GM12878 (cell line): ENCODE measurements around the gene DTNBP1. TPM values are rescaled to one million over a fixed set of nuclear protein-coding genes. Genes with fewer than 3 reads are reported as not detected.

Source experiments
- ATAC-seq: fragments of 200-7000 bp; cut with Tn5 transposase; 3 replicates; pipeline ENCODE4 v1.9.1; 2020; ENCODE audit warnings: mild to moderate bottlenecking, moderate library complexity
- BruUV-seq: library from RNA; stranded (reverse); fragments of 400-500 nt; replicated peaks from 2 replicates; lab custom pipeline; 2021; lab: Mats Ljungman, UMichigan
- CTCF ChIA-PET: fragments of 300-600 bp; sonication (Branson Sonifier 250); formaldehyde crosslinking; extraction: SDS; loops from one replicate; lab custom pipeline; 2021; ENCODE audit warnings: inconsistent platforms; lab: Yijun Ruan, JAX
- POLR2A ChIA-PET: fragments of 350-600 bp; formaldehyde crosslinking; extraction: SDS; loops from one replicate; lab custom pipeline; 2021; ENCODE audit warnings: inconsistent platforms; lab: Charles Lee
- RAD21 ChIA-PET: fragments of 300-600 bp; sonication (Branson Sonifier 250); formaldehyde crosslinking; loops from one replicate; lab custom pipeline; 2023; ENCODE audit warnings: antibody characterized with exemption; ENCODE audit not compliant: unreplicated experiment; lab: Charles Lee
- SMC1A ChIA-PET: fragments of 300-600 bp; sonication (Branson Sonifier 250); formaldehyde crosslinking; loops from one replicate; lab custom pipeline; 2023; ENCODE audit not compliant: unreplicated experiment, uncharacterized antibody; lab: Charles Lee
- DNase-seq: peaks from one replicate; pipeline ENCODE4 v3.0.0-alpha.2; 2011; ENCODE audit warnings: low read depth, low spot score
- FAIRE-seq: peaks from 3 replicates; lab custom pipeline; 2011; peaks lifted over from hg19 to GRCh38; lab: Jason Lieb, UNC
- H2AFZ ChIP-seq: 2 replicates; pipeline ENCODE4 v1.6.0; 2011; ENCODE audit warnings: low read depth, low read length, control low read depth; ENCODE audit not compliant: control insufficient read depth
- H3K27ac ChIP-seq: 2 replicates; pipeline ENCODE4 v1.5.1; 2011; ENCODE audit warnings: control low read depth; ENCODE audit not compliant: control insufficient read depth, insufficient read depth
- H3K27me3 ChIP-seq, 2 experiments: replicated peaks in 1 of 2; 2 replicates each; pipeline versions ENCODE4 v1.6.0 to v1.6.1; 2011; ENCODE audit warnings: low read length in 1 of 2; ENCODE audit not compliant: control insufficient read depth in 2 of 2, insufficient read depth in 2 of 2
- H3K36me3 ChIP-seq, 2 experiments: 2 replicates each; pipeline ENCODE4 v1.5.1; 2011; ENCODE audit warnings: low read length in 1 of 2; ENCODE audit not compliant: control insufficient read depth in 2 of 2, insufficient read depth in 2 of 2
- H3K4me1 ChIP-seq: 2 replicates; pipeline ENCODE4 v1.6.1; 2011; ENCODE audit warnings: mild to moderate bottlenecking, low read length, moderate library complexity, mixed read lengths; ENCODE audit not compliant: control insufficient read depth, insufficient read depth
- H3K4me2 ChIP-seq: 2 replicates; pipeline ENCODE4 v1.6.0; 2011; ENCODE audit warnings: control low read depth; ENCODE audit not compliant: control insufficient read depth, insufficient read depth
- H3K4me3 ChIP-seq: fragments of 200-600 bp; sonication (generic); 2 replicates; pipeline ENCODE4 v1.5.1; 2016
- H3K79me2 ChIP-seq: 2 replicates; pipeline ENCODE4 v1.6.0; 2011; ENCODE audit warnings: low read length; ENCODE audit not compliant: control insufficient read depth, insufficient read depth
- H3K9ac ChIP-seq: 2 replicates; pipeline ENCODE4 v1.8.0; 2011; ENCODE audit warnings: low read length, control low read depth, mixed read lengths; ENCODE audit not compliant: control insufficient read depth, insufficient read depth
- H3K9me3 ChIP-seq: replicated peaks from 3 replicates; pipeline ENCODE4 v1.5.1; 2011; ENCODE audit warnings: mild to moderate bottlenecking, low read length; ENCODE audit not compliant: control insufficient read depth, insufficient read depth
- H4K20me1 ChIP-seq: 2 replicates; pipeline ENCODE4 v1.6.0; 2011; ENCODE audit not compliant: control insufficient read depth, insufficient read depth
- BHLHE40 ChIP-seq, 2 experiments: fragments of 450-650 bp in 1 of 2; IDR thresholded peaks; 2 replicates each; pipeline ENCODE4 v1.6.1; 2011 to 2017; ENCODE audit warnings: low read depth in 2 of 2, borderline replicate concordance in 1 of 2, improper control_type of control experiment in 1 of 2, low read length in 1 of 2, mild to moderate bottlenecking in 1 of 2
- CBX3 ChIP-seq: fragments of 200-600 bp; sonication (generic); IDR thresholded peaks from 2 replicates; pipeline ENCODE4 v1.6.1; 2016; ENCODE audit warnings: low read depth, borderline replicate concordance
- DPF2 ChIP-seq: fragments of 450-650 bp; IDR thresholded peaks from 2 replicates; pipeline ENCODE4 v1.6.1; 2017; ENCODE audit warnings: mild to moderate bottlenecking
- FOXK2 ChIP-seq: fragments of 450-650 bp; IDR thresholded peaks from 2 replicates; pipeline ENCODE4 v1.6.1; 2017; ENCODE audit warnings: mild to moderate bottlenecking, moderate library complexity
- HDGF ChIP-seq: fragments of 450-650 bp; IDR thresholded peaks from 2 replicates; pipeline ENCODE4 v1.6.1; 2016; ENCODE audit warnings: antibody characterized with exemption
- IKZF2 ChIP-seq, 2 experiments: fragments of 450-650 bp; IDR thresholded peaks; 2 replicates each; pipeline ENCODE4 v1.6.1; 2017; ENCODE audit warnings: mild to moderate bottlenecking in 2 of 2, moderate library complexity in 2 of 2
- KAT2A ChIP-seq: conservative IDR thresholded peaks from 2 replicates; pipeline ENCODE4 v1.6.1; 2011; ENCODE audit warnings: low read depth, low read length; ENCODE audit not compliant: control insufficient read depth
- MEF2B ChIP-seq: fragments of 450-650 bp; IDR thresholded peaks from 2 replicates; pipeline ENCODE4 v1.6.1; 2018; ENCODE audit warnings: mild to moderate bottlenecking, moderate library complexity; ENCODE audit not compliant: partially characterized antibody, poor library complexity, severe bottlenecking
- MTA2 ChIP-seq: fragments of 450-650 bp; IDR thresholded peaks from 2 replicates; pipeline ENCODE4 v1.6.1; 2016; ENCODE audit warnings: low read depth, mild to moderate bottlenecking, moderate library complexity
- NR2C2 ChIP-seq: IDR thresholded peaks from 2 replicates; pipeline ENCODE4 v1.6.1; 2011; ENCODE audit warnings: borderline replicate concordance, low read depth; ENCODE audit not compliant: control insufficient read depth, insufficient read length
- POU2F2 ChIP-seq: IDR thresholded peaks from 3 replicates; pipeline ENCODE4 v1.6.1; 2011; ENCODE audit warnings: low read depth, mild to moderate bottlenecking, low read length, borderline replicate concordance
- RAD21 ChIP-seq: IDR thresholded peaks from 2 replicates; pipeline ENCODE4 v1.6.1; 2011; ENCODE audit warnings: mild to moderate bottlenecking, low read depth, low read length, moderate library complexity; ENCODE audit not compliant: insufficient read depth
- RAD51 ChIP-seq: fragments of 450-650 bp; IDR thresholded peaks from 2 replicates; pipeline ENCODE4 v1.6.1; 2016; ENCODE audit warnings: moderate library complexity, mild to moderate bottlenecking, inconsistent platforms
- RFX5 ChIP-seq: IDR thresholded peaks from 2 replicates; pipeline ENCODE4 v1.6.1; 2011; ENCODE audit warnings: low read depth, low read length, improper control_type of control experiment
- SREBF1 ChIP-seq: IDR thresholded peaks from 2 replicates; pipeline ENCODE4 v1.6.1; 2012; ENCODE audit warnings: mild to moderate bottlenecking, low read length
- TAF1 ChIP-seq: IDR thresholded peaks from 2 replicates; pipeline ENCODE4 v1.6.1; 2011; ENCODE audit warnings: mild to moderate bottlenecking, low read depth, low read length, borderline replicate concordance
- TARDBP ChIP-seq: IDR thresholded peaks from 2 replicates; pipeline ENCODE4 v1.6.1; 2016; ENCODE audit warnings: borderline replicate concordance
- TCF3 ChIP-seq: IDR thresholded peaks from 2 replicates; pipeline ENCODE4 v1.6.1; 2012; ENCODE audit warnings: low read depth, mild to moderate bottlenecking, low read length, borderline replicate concordance; ENCODE audit not compliant: insufficient read depth
- YY1 ChIP-seq: IDR thresholded peaks from 2 replicates; pipeline ENCODE4 v1.6.1; 2011; ENCODE audit warnings: low read depth, mild to moderate bottlenecking, low read length
- ZNF24 ChIP-seq: fragments of 450-650 bp; IDR thresholded peaks from 2 replicates; pipeline ENCODE4 v1.6.1; 2017; ENCODE audit warnings: antibody characterized with exemption, mild to moderate bottlenecking
- ZNF274 ChIP-seq: IDR thresholded peaks from one replicate; pipeline ENCODE4 v1.8.0; 2011; ENCODE audit not compliant: insufficient read length, insufficient read depth
- whole genome bisulfite sequencing: methylation state at CpG from one replicate; pipeline ENCODE4 v1.1.6; 2016; ENCODE audit warnings: low lambda C conversion rate; ENCODE audit not compliant: insufficient replicate concordance, insufficient coverage; ENCODE audit errors: missing lambda C conversion rate; 5-methylcytosine and 5-hydroxymethylcytosine counted together
- in situ Hi-C: fragments of 300-500 bp; cut with MboI; formaldehyde crosslinking; loops from 9 replicates; pipeline ENCODE4 v1.14.3; 2018; ENCODE audit warnings: mixed read lengths
- intact Hi-C: fragments of 100-400 bp; cut with micrococcal nuclease; formaldehyde crosslinking; loops from one replicate; pipeline ENCODE4 v1.14.2; 2022; ENCODE audit not compliant: unreplicated experiment
- polyA plus RNA-seq, 11 experiments: library from polyadenylated mRNA; depleted of rRNA in 4 of 11; unstranded in 6 of 11; stranded (reverse) in 5 of 11; fragments of >200 nt; fragmentation: Nextera tagmentation in 4 of 11; fragmentation: Illumina TruSeq in 1 of 11; extraction: Ambion mirVana in 4 of 11; extraction: Trizol in 1 of 11; gene quantifications; 1 replicate in 1 of 11; 2 replicates in 10 of 11; pipeline versions ENCODE4 v1.2.1 to v1.2.3, GENCODE V29; 2011 to 2016; ENCODE audit warnings: inconsistent platforms in 2 of 11, missing spikeins in 2 of 11, low read depth in 1 of 11
- total RNA-seq, 4 experiments: library from RNA; depleted of rRNA in 3 of 4; stranded (reverse); fragments of >200 nt in 3 of 4; fragmentation: Illumina TruSeq in 1 of 4; extraction: Trizol in 1 of 4; gene quantifications; 2 replicates each; pipeline versions ENCODE4 v1.2.1 to v1.2.3, GENCODE V29; 2013 to 2021
- TF ChIP-seq, protein P1 (sequence below): fragments of 450-650 bp; IDR thresholded peaks from 2 replicates; pipeline ENCODE4 v1.6.1; 2018; ENCODE audit warnings: borderline replicate concordance, mild to moderate bottlenecking; ENCODE audit not compliant: partially characterized antibody

The DTNBP1 gene
- total and polyA plus RNA-seq, 10 of the 15 experiments (the other 5 are each of a cell fraction or from before 2014, with no cell fraction given), result 7.1 to 40.3 (median 20.1) TPM

DNA sequence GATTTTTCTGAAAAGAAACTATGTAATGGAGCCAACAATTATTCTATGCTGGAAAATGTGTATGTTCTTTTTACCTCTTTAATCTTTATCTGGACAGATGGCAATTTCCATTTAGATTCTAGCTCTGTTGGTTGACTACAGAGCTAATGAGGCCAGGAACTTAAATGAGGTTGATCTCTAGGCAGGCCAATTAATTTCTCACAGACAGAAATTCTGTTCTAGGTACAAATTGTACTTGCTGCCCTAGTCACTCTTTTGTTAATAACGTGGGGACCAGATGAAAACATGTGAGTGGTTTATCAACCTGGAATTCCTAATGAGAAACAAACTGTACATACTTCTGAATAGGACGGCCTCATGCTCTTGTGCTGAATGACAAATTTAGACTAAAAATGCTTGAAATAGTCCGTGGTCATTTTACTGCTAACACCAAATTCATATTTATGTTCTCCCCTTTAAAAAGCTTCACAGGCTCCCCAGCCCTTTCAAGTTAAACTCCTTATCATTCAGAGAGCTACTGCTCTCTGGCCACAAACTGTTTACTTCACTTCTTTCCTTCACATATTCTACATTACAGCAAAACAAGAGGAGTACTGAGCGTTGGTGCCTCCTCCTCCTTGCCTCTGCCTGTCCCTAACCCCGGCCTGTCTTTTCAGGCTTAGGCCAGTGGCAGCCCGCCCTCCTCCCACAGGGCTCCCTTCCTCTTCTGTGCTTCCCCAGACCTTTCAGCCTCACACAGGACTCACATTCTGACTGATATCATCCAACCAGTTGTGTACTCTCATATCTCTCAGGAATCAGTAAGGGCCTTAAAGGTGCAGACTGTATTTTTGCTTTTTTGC, 41.4 kb downstream of the DTNBP1 start:
- ChIA-PET SMC1A (interaction anchor here (0.7 to 14.3 kb wide), 36 partner anchors 8 to 1411 kb away, joined by 3 to 165 read pairs (median 4); no protein-coding TSS in a partner anchor), RAD21 (interaction anchor here (0.5 to 8.2 kb wide), 27 partner anchors 10 to 1554 kb away, joined by 3 to 34 read pairs (median 4); no protein-coding TSS in a partner anchor), CTCF (interaction anchor here (0.5 to 8.5 kb wide), 24 partner anchors 10 to 750 kb away, joined by 3 to 50 read pairs (median 4); no protein-coding TSS in a partner anchor), POLR2A (interaction anchor here (0.9 to 1.0 kb wide), 2 partner anchors 140 to 164 kb away, joined by 3 read pairs; no protein-coding TSS in a partner anchor)
- peak overlapping the region; percentile 64 for H3K4me2 ChIP-seq
- H3K9ac ChIP-seq, result peak overlapping the region; percentile 60
- DNase-seq, result peak; percentile 62
- peak overlapping the region; percentile 82 for H3K27ac ChIP-seq
- intact Hi-C loops, result loop anchor here (2.0 to 10.0 kb wide), 5 partner anchors 95 to 1409 kb away; partner anchors contain the start of gene JARID2
- H3K4me3 ChIP-seq, result no peak overlapping the region
- H3K9me3 ChIP-seq, result no peaks in the 10 kb centered on the region
- peak overlapping the region; percentile 56 for H2AFZ ChIP-seq
- no peaks in the 10 kb centered on the region for H4K20me1 ChIP-seq
- peak; percentile 100 for ATAC-seq
- peaks cover 2% of the 10 kb centered on the region for H3K79me2 ChIP-seq
- in situ Hi-C loops, result loop anchor here (25.0 kb wide), 1 partner anchor 1409 kb away; no protein-coding TSS in a partner anchor
- no peaks in the 10 kb centered on the region for H3K27me3 ChIP-seq
- no peaks in the 10 kb centered on the region; a peak in 2 of 4 replicates for H3K36me3 ChIP-seq
- peak; percentile 66 for FAIRE-seq
- peaks cover 12% of the 10 kb centered on the region for H3K4me1 ChIP-seq
- 8% methylated on average over 6 of the region's 6 CpGs for WGBS
- no TSS peak for BruUV-seq
- TF ChIP-seq KAT2A (no peak), MTA2 (peak; percentile 46; the same call in 1 of the 2 replicates), ZNF24 (0 out of 2 replicates have a peak, but pooled peaks have one; percentile 24), RAD21 (no peak; the same call in 1 of the 2 replicates), FOXK2 (no peak), POU2F2 (peak; percentile 20; the same call in 1 of the 3 replicates), MEF2B (peak; percentile 49), RFX5 (no peak), CBX3 (no peak), TARDBP (no peak), BHLHE40 (IDR thresholded peaks at IDR 0.05; ENCODE audit: borderline replicate concordance in 1 of 2, low read depth in 2 of 2, low read length in 1 of 2) (0 out of 4 replicates have a peak, but pooled peaks of 1 of the 2 experiments have one; percentile 8), TCF3 (no peak), DPF2 (peak; percentile 33; the same call in 1 of the 2 replicates), HDGF (0 out of 2 replicates have a peak, but pooled peaks have one; percentile 67), ZNF274 (no peak), NR2C2 (no peak), SREBF1 (no peak), RAD51 (0 out of 2 replicates have a peak, but pooled peaks have one; percentile 7), IKZF2 (IDR thresholded peaks at IDR 0.05) (peak; percentile 76 to 77; a peak in 3 of 4 replicates), TAF1 (no peak), YY1 (no peak)
- TF ChIP-seq, protein P1, sequence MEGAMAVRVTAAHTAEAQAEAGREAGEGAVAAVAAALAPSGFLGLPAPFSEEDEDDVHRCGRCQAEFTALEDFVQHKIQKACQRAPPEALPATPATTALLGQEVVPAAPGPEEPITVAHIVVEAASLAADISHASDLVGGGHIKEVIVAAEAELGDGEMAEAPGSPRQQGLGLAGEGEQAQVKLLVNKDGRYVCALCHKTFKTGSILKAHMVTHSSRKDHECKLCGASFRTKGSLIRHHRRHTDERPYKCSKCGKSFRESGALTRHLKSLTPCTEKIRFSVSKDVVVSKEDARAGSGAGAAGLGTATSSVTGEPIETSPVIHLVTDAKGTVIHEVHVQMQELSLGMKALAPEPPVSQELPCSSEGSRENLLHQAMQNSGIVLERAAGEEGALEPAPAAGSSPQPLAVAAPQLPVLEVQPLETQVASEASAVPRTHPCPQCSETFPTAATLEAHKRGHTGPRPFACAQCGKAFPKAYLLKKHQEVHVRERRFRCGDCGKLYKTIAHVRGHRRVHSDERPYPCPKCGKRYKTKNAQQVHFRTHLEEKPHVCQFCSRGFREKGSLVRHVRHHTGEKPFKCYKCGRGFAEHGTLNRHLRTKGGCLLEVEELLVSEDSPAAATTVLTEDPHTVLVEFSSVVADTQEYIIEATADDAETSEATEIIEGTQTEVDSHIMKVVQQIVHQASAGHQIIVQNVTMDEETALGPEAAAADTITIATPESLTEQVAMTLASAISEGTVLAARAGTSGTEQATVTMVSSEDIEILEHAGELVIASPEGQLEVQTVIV, result no peak
